ENCODE data around the gene SLC39A8.

Gene SLC39A8

GRCh38 chr4:102315532-102315931, 29.8 kb downstream of the SLC39A8 start:
- no peak for DNase-seq (ENCODE audit: low read depth, low spot score)
- Histone ChIP-seq H3K4me3 (ENCODE audit: insufficient read length, low read depth) (no peak overlapping the region), H3K9ac (ENCODE audit: insufficient read length, low read depth) (no peak overlapping the region), H3K4me1 (ENCODE audit: insufficient read depth, insufficient read length) (peaks cover 3% of the 10 kb centered on the region), H3K36me3 (ENCODE audit: insufficient read depth, insufficient read length, low read length) (no peaks in the 10 kb centered on the region), H3K27me3 (ENCODE audit: insufficient read depth, insufficient read length) (no peaks in the 10 kb centered on the region), H3K9me3 (ENCODE audit: insufficient read depth, low read length) (no peaks in the 10 kb centered on the region)
- TF ChIP-seq ZNF274 (IDR thresholded peaks at IDR 0.05; ENCODE audit: low read depth, low read length), result no peak
- TF ChIP-seq SUZ12 (IDR thresholded peaks at IDR 0.05; ENCODE audit: extremely low read depth, insufficient read depth, insufficient read length), result no peak
- TF ChIP-seq YY1 (IDR thresholded peaks at IDR 0.05; ENCODE audit: insufficient read depth, insufficient read length), result no peak

DNA sequence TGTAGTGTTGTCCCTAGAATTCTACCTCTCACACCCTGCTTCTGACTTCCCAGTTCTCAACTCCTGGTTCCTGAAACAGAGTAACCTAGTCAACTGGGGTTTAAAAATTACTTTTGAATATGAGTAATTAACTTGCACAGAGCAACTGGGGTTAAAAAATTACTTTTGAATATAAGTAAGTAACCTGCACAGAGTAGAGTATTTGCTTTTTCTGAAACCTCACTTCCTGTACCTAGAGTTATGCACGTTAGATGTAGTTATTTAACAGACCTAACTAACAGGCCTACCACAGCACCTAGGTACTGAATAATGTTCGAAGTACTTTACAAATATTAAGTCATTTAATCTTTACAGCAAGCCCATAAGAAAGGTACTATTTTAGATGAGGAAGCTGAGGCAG, 32.9 kb downstream of the SLC39A8 start:
- Histone ChIP-seq H3K36me3 (ENCODE audit: insufficient read depth, insufficient read length, low read length) (no peaks in the 10 kb centered on the region), H3K9me3 (ENCODE audit: insufficient read depth, low read length) (no peaks in the 10 kb centered on the region), H3K4me1 (ENCODE audit: insufficient read depth, insufficient read length) (no peaks in the 10 kb centered on the region), H3K4me3 (ENCODE audit: insufficient read length, low read depth) (no peak overlapping the region), H3K9ac (ENCODE audit: insufficient read length, low read depth) (no peak overlapping the region), H3K27me3 (ENCODE audit: insufficient read depth, insufficient read length) (no peaks in the 10 kb centered on the region)
- DNase-seq (ENCODE audit: low read depth, low spot score), result no peak
- TF ChIP-seq SUZ12 (IDR thresholded peaks at IDR 0.05; ENCODE audit: extremely low read depth, insufficient read depth, insufficient read length) (no peak), ZNF274 (IDR thresholded peaks at IDR 0.05; ENCODE audit: low read depth, low read length) (no peak), YY1 (IDR thresholded peaks at IDR 0.05; ENCODE audit: insufficient read depth, insufficient read length) (no peak)

DNA sequence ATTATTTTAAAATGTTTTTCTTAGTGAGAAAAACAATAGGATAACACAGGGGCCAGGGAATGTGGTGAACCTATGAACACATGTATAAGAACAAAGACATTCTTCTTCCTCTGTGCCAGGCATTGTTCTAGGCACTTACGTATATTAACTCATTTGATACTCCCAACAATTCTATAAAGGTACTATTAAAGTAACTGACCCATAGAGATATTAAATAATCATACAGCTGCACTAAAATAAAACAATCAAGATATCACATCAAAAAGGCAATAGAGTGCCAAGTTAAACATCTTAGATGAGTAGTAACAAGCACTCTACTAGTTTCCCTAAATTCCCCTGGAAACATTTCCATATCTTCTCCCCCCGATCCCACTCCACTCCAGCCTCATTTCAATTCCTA, 33.4 kb downstream of the SLC39A8 start:
- Histone ChIP-seq H3K4me1 (ENCODE audit: insufficient read depth, insufficient read length) (no peaks in the 10 kb centered on the region), H3K36me3 (ENCODE audit: insufficient read depth, insufficient read length, low read length) (no peaks in the 10 kb centered on the region), H3K9me3 (ENCODE audit: insufficient read depth, low read length) (no peaks in the 10 kb centered on the region), H3K4me3 (ENCODE audit: insufficient read length, low read depth) (no peak overlapping the region), H3K9ac (ENCODE audit: insufficient read length, low read depth) (no peak overlapping the region), H3K27me3 (ENCODE audit: insufficient read depth, insufficient read length) (no peaks in the 10 kb centered on the region)
- DNase-seq (ENCODE audit: low read depth, low spot score), result no peak
- TF ChIP-seq YY1 (IDR thresholded peaks at IDR 0.05; ENCODE audit: insufficient read depth, insufficient read length) (no peak), ZNF274 (IDR thresholded peaks at IDR 0.05; ENCODE audit: low read depth, low read length) (no peak), SUZ12 (IDR thresholded peaks at IDR 0.05; ENCODE audit: extremely low read depth, insufficient read depth, insufficient read length) (no peak)

DNA sequence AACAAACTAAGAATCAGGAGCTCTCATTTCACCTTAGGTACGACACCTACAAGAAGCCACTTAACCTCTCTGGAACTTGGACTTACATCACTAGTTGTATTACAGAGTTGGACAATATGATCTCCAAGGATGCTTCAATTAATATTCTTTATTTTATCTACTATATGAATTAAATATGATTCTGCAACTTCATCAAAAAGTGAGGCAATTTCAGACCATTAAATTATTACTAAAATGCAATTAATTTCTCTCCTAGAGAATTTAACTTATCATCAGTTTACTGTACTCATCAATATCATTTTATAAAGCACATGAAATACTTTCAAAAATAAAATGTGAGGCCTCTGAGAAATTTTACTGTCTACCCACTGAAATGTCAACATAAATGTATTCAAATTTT, 33.9 kb downstream of the SLC39A8 start:
- TF ChIP-seq ZNF274 (IDR thresholded peaks at IDR 0.05; ENCODE audit: low read depth, low read length) (no peak), SUZ12 (IDR thresholded peaks at IDR 0.05; ENCODE audit: extremely low read depth, insufficient read depth, insufficient read length) (no peak), YY1 (IDR thresholded peaks at IDR 0.05; ENCODE audit: insufficient read depth, insufficient read length) (no peak)
- Histone ChIP-seq H3K9me3 (ENCODE audit: insufficient read depth, low read length) (no peaks in the 10 kb centered on the region), H3K9ac (ENCODE audit: insufficient read length, low read depth) (no peak overlapping the region), H3K4me3 (ENCODE audit: insufficient read length, low read depth) (no peak overlapping the region), H3K36me3 (ENCODE audit: insufficient read depth, insufficient read length, low read length) (no peaks in the 10 kb centered on the region), H3K27me3 (ENCODE audit: insufficient read depth, insufficient read length) (no peaks in the 10 kb centered on the region), H3K4me1 (ENCODE audit: insufficient read depth, insufficient read length) (no peaks in the 10 kb centered on the region)
- DNase-seq (ENCODE audit: low read depth, low spot score), result no peak

- no peaks in the 10 kb centered on the region for H3K9me3 ChIP-seq (ENCODE audit: insufficient read depth, low read length)
- DNase-seq (ENCODE audit: low read depth, low spot score), result no peak
- no peaks in the 10 kb centered on the region for H3K36me3 ChIP-seq (ENCODE audit: insufficient read depth, insufficient read length, low read length)
- H3K9ac ChIP-seq (ENCODE audit: insufficient read length, low read depth), result no peak overlapping the region
- no peaks in the 10 kb centered on the region for H3K27me3 ChIP-seq (ENCODE audit: insufficient read depth, insufficient read length)
- TF ChIP-seq SUZ12 (IDR thresholded peaks at IDR 0.05; ENCODE audit: extremely low read depth, insufficient read depth, insufficient read length), result no peak
- no peak for TF ChIP-seq YY1 (IDR thresholded peaks at IDR 0.05; ENCODE audit: insufficient read depth, insufficient read length)
- no peak for TF ChIP-seq ZNF274 (IDR thresholded peaks at IDR 0.05; ENCODE audit: low read depth, low read length)
- no peak overlapping the region for H3K4me3 ChIP-seq (ENCODE audit: insufficient read length, low read depth)
- no peaks in the 10 kb centered on the region for H3K4me1 ChIP-seq (ENCODE audit: insufficient read depth, insufficient read length)
Measured at GRCh38 chr4:102308032-102308799, 37.1 kb downstream of the SLC39A8 start.

GRCh38 chr4:102305666-102306065, 39.6 kb downstream of the SLC39A8 start:
- H3K4me3 ChIP-seq (ENCODE audit: insufficient read length, low read depth), result no peak overlapping the region
- no peaks in the 10 kb centered on the region for H3K36me3 ChIP-seq (ENCODE audit: insufficient read depth, insufficient read length, low read length)
- H3K27me3 ChIP-seq (ENCODE audit: insufficient read depth, insufficient read length), result no peaks in the 10 kb centered on the region
- H3K9me3 ChIP-seq (ENCODE audit: insufficient read depth, low read length), result no peaks in the 10 kb centered on the region
- H3K9ac ChIP-seq (ENCODE audit: insufficient read length, low read depth), result no peak overlapping the region
- no peak for DNase-seq (ENCODE audit: low read depth, low spot score)
- no peaks in the 10 kb centered on the region for H3K4me1 ChIP-seq (ENCODE audit: insufficient read depth, insufficient read length)
- TF ChIP-seq ZNF274 (IDR thresholded peaks at IDR 0.05; ENCODE audit: low read depth, low read length) (no peak), YY1 (IDR thresholded peaks at IDR 0.05; ENCODE audit: insufficient read depth, insufficient read length) (no peak), SUZ12 (IDR thresholded peaks at IDR 0.05; ENCODE audit: extremely low read depth, insufficient read depth, insufficient read length) (no peak)

DNA sequence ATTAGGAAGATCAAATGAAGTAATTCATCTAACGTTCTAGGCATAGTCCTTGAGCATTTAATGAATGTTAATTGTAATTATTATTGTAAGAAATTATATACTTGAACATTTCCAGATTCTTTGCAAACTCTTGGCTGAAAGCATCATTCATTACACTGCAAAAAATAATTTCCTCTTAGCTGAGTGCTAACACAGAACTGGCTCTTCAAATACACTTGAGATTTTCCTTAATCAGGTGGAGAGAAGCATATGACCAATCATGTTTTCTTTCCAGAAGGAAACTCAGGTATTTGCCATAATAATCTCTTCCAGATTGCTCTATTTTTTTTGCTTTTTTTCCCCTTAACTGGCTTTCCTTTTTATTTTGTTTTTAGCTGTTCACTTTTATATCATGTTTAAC, 42.5 kb downstream of the SLC39A8 start:
- no peak overlapping the region for H3K4me3 ChIP-seq (ENCODE audit: insufficient read length, low read depth)

More for the DNA sequence above, 42.5 kb downstream of the SLC39A8 start:
- no peaks in the 10 kb centered on the region for H3K9me3 ChIP-seq (ENCODE audit: insufficient read depth, low read length)
- no peak for TF ChIP-seq ZNF274 (IDR thresholded peaks at IDR 0.05; ENCODE audit: low read depth, low read length)
- no peak for TF ChIP-seq SUZ12 (IDR thresholded peaks at IDR 0.05; ENCODE audit: extremely low read depth, insufficient read depth, insufficient read length)
- no peak for TF ChIP-seq YY1 (IDR thresholded peaks at IDR 0.05; ENCODE audit: insufficient read depth, insufficient read length)
- no peaks in the 10 kb centered on the region for H3K27me3 ChIP-seq (ENCODE audit: insufficient read depth, insufficient read length)
- H3K4me1 ChIP-seq (ENCODE audit: insufficient read depth, insufficient read length), result no peaks in the 10 kb centered on the region
- H3K9ac ChIP-seq (ENCODE audit: insufficient read length, low read depth), result no peak overlapping the region
- no peak for DNase-seq (ENCODE audit: low read depth, low spot score)
- no peaks in the 10 kb centered on the region for H3K36me3 ChIP-seq (ENCODE audit: insufficient read depth, insufficient read length, low read length)

Measured in NT2/D1 (cell line).